HG03060 (cell line): Measurements from ENCODE around the gene RSPH9.

Experiments
- ATAC-seq: cut with Tn5 transposase; IDR thresholded peaks from one replicate; pipeline ENCODE4 v1.9.1; 2021; ENCODE audit warnings: low read depth, moderate number of reproducible peaks; ENCODE audit not compliant: unreplicated experiment

The RSPH9 gene

GRCh38 chr6:43667245-43668150, 22.7 kb downstream of the RSPH9 start:
- ATAC-seq, result no peak

GRCh38 chr6:43668151-43669028, 23.6 kb downstream of the RSPH9 start:
- no peak for ATAC-seq

- ATAC-seq, result no peak
Measured at GRCh38 chr6:43669050-43669921, 24.4 kb downstream of the RSPH9 start.

GRCh38 chr6:43669922-43670622, 25.2 kb downstream of the RSPH9 start:
- no peak for ATAC-seq

- ATAC-seq, result no peak
Measured at GRCh38 chr6:43670623-43670986, 25.8 kb downstream of the RSPH9 start.

GRCh38 chr6:43671011-43671800, 26.4 kb downstream of the RSPH9 start:
- ATAC-seq, result no peak

GRCh38 chr6:43671801-43672690, 27.2 kb downstream of the RSPH9 start:
- ATAC-seq, result no peak

GRCh38 chr6:43673444-43674084, 28.7 kb downstream of the RSPH9 start:
- no peak for ATAC-seq

GRCh38 chr6:43674291-43674690, 29.5 kb downstream of the RSPH9 start:
- no peak for ATAC-seq

- no peak for ATAC-seq
Measured at GRCh38 chr6:43674921-43675320, 30.1 kb downstream of the RSPH9 start.

GRCh38 chr6:43676962-43677606, 32.2 kb downstream of the RSPH9 start:
- ATAC-seq, result no peak

- ATAC-seq, result no peak
Measured at GRCh38 chr6:43677759-43678158, 32.9 kb downstream of the RSPH9 start.

- no peak for ATAC-seq
Measured at GRCh38 chr6:43678341-43678740, 33.5 kb downstream of the RSPH9 start.

- ATAC-seq, result no peak
Measured at GRCh38 chr6:43679057-43679456, 34.2 kb downstream of the RSPH9 start.

GRCh38 chr6:43680308-43681200, 35.7 kb downstream of the RSPH9 start:
- ATAC-seq, result no peak

- ATAC-seq, result no peak
Measured at GRCh38 chr6:43681303-43681702, 36.5 kb downstream of the RSPH9 start.
